GM23338 (cell line): Measurements from ENCODE around the gene TTC31. TPM values are rescaled to one million over a fixed set of nuclear protein-coding genes. Genes with fewer than 3 reads are reported as not detected.

ENCODE experiments used
- ATAC-seq: fragments of 200-7000 bp; cut with Tn5 transposase; 3 replicates; pipeline ENCODE4 v1.9.1; 2020
- DNase-seq: peaks from one replicate; pipeline ENCODE4 v3.0.0-alpha.2; 2015; ENCODE audit warnings: low spot score
- H2AFZ ChIP-seq: fragments of 200-600 bp; sonication (generic); 2 replicates; pipeline ENCODE4 v1.8.0; 2016; ENCODE audit warnings: antibody characterized with exemption, mild to moderate bottlenecking, moderate library complexity
- H3F3A ChIP-seq: fragments of 200-600 bp; sonication (generic); replicated peaks from 2 replicates; pipeline ENCODE4 v1.8.0; 2017; ENCODE audit warnings: antibody characterized with exemption, mixed run types, low read depth
- H3K27ac ChIP-seq: fragments of 200-600 bp; sonication (generic); 2 replicates; pipeline ENCODE4 v1.6.1; 2016; ENCODE audit warnings: low read depth
- H3K27me3 ChIP-seq: fragments of 200-600 bp; sonication (generic); 2 replicates; pipeline ENCODE4 v1.8.0; 2016; ENCODE audit warnings: mild to moderate bottlenecking, mixed run types, moderate library complexity; ENCODE audit not compliant: insufficient read depth
- H3K36me3 ChIP-seq: fragments of 200-600 bp; sonication (generic); 2 replicates; pipeline ENCODE4 v1.8.0; 2016; ENCODE audit warnings: mild to moderate bottlenecking; ENCODE audit not compliant: insufficient read depth
- H3K4me1 ChIP-seq: fragments of 200-600 bp; sonication (generic); 2 replicates; pipeline ENCODE4 v1.8.0; 2016; ENCODE audit warnings: mild to moderate bottlenecking, moderate library complexity; ENCODE audit not compliant: insufficient read depth
- H3K4me2 ChIP-seq: fragments of 200-600 bp; sonication (generic); 2 replicates; pipeline ENCODE4 v1.7.1; 2017; ENCODE audit warnings: mixed run types
- H3K4me3 ChIP-seq: fragments of 200-600 bp; sonication (generic); 2 replicates; pipeline ENCODE4 v1.6.1; 2016; ENCODE audit warnings: mixed run types
- H3K79me2 ChIP-seq: fragments of 200-600 bp; sonication (generic); replicated peaks from 2 replicates; pipeline ENCODE4 v1.8.0; 2017; ENCODE audit warnings: mild to moderate bottlenecking; ENCODE audit not compliant: insufficient read depth
- H3K9me2 ChIP-seq: fragments of 200-600 bp; sonication (generic); 2 replicates; pipeline ENCODE4 v1.8.0; 2017; ENCODE audit not compliant: insufficient read depth
- H4K20me1 ChIP-seq: fragments of 200-600 bp; sonication (generic); replicated peaks from 2 replicates; pipeline ENCODE4 v1.8.0; 2017; ENCODE audit warnings: mild to moderate bottlenecking; ENCODE audit not compliant: insufficient read depth
- H3K27ac Mint-ChIP-seq: 2 replicates; pipeline ENCODE4 v1.8.0; 2020; ENCODE audit warnings: inconsistent platforms, mild to moderate bottlenecking, moderate library complexity, mixed read lengths
- H3K27me3 Mint-ChIP-seq: 3 replicates; pipeline ENCODE4 v1.8.0; 2022; ENCODE audit warnings: low read depth, mild to moderate bottlenecking, moderate library complexity, mixed read lengths, inconsistent platforms; ENCODE audit not compliant: insufficient read depth, poor library complexity
- H3K36me3 Mint-ChIP-seq: 3 replicates; pipeline ENCODE4 v1.8.0; 2021; ENCODE audit warnings: low read depth, mild to moderate bottlenecking, inconsistent platforms, moderate library complexity, mixed read lengths
- H3K4me1 Mint-ChIP-seq: 3 replicates; pipeline ENCODE4 v1.8.0; 2020; ENCODE audit warnings: mild to moderate bottlenecking, inconsistent platforms, mixed read lengths
- H3K4me3 Mint-ChIP-seq: 3 replicates; pipeline ENCODE4 v1.8.0; 2021; ENCODE audit warnings: moderate library complexity, mild to moderate bottlenecking, inconsistent platforms, mixed read lengths
- H3K9me3 Mint-ChIP-seq: 3 replicates; pipeline ENCODE4 v1.8.0; 2020; ENCODE audit warnings: moderate library complexity, mild to moderate bottlenecking, inconsistent platforms, mixed read lengths
- EZH2 ChIP-seq: fragments of 200-600 bp; sonication (generic); IDR thresholded peaks from one replicate; pipeline ENCODE4 v1.8.0; 2017; ENCODE audit warnings: antibody characterized with exemption, mild to moderate bottlenecking, low read depth; ENCODE audit not compliant: unreplicated experiment
- EZH2phosphoT487 ChIP-seq: fragments of 200-600 bp; sonication (generic); IDR thresholded peaks from one replicate; pipeline ENCODE4 v1.8.1; 2018; ENCODE audit warnings: antibody characterized with exemption; ENCODE audit not compliant: unreplicated experiment
- POLR2AphosphoS5 ChIP-seq: IDR thresholded peaks from 2 replicates; pipeline ENCODE4 v1.6.1; 2016; ENCODE audit warnings: antibody characterized with exemption, low read depth
- polyA plus RNA-seq: library from polyadenylated mRNA; unstranded; fragments of >200 nt; fragmentation: Nextera tagmentation; extraction: Ambion mirVana; gene quantifications from 2 replicates; pipeline ENCODE4 v1.2.1, GENCODE V29; 2016
- total RNA-seq: library from RNA; depleted of rRNA; stranded (reverse); fragments of >200 nt; shearing (Covaris generic); gene quantifications from 2 replicates; pipeline ENCODE4 v1.2.3, GENCODE V29; 2014
- TF ChIP-seq, protein P1 (sequence below): IDR thresholded peaks from 2 replicates; pipeline ENCODE4 v1.6.1; 2016; ENCODE audit warnings: antibody characterized with exemption
- TF ChIP-seq, protein P2 (sequence below), 2 experiments: fragments of 200-600 bp in 1 of 2; sonication (generic) in 1 of 2; conservative IDR thresholded peaks; 2 replicates each; pipeline versions ENCODE4 v1.5.1 to v1.6.1; 2016 to 2017; ENCODE audit warnings: antibody characterized with exemption in 2 of 2, low read depth in 2 of 2, mild to moderate bottlenecking in 2 of 2, moderate library complexity in 1 of 2
- TF ChIP-seq, protein P3 (sequence below): fragments of 250-450 bp; sonication (Bioruptor Pico); IDR thresholded peaks from 2 replicates; pipeline ENCODE4 v1.5.0; 2020; ENCODE audit warnings: mild to moderate bottlenecking, moderate library complexity

TTC31 gene
- total and polyA plus RNA-seq, 2 experiments from 2014 or later, result 15.8 to 29.2 TPM

DNA sequence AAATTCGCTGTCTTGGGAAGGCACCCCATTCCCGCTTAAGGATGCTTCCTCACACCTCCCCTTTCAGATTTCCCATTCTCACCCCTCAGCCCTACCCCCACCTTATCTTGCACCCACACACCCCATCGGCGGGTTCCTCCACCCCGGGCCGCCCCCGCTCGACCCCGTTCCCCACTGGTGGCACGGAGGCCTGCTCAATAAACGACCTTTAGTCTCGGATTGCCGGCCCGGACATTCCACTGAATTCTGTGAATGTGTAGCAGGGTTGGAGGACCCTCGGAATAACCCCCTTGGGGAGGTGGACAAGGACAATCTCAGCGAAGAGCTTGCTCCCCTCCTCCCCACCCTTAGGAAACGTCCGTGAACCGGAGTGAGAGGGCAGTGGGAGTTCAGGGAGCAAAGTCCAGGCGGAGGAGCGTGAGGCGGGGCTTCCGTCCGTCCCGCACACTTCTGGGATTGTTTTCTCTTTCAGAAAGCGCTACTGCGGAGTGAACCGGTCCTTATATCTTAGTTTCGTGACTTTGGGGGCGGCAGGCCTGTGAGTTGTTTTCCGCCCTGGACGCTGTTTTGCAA is 19.4 kb downstream of the TTC31 start:
- peak overlapping the region; percentile 71 for H3K4me3 ChIP-seq
- peaks cover 99% of the 10 kb centered on the region for H3K27me3 Mint-ChIP-seq
- ATAC-seq (no peak), DNase-seq (no peak)
- H3K27ac ChIP-seq, result no peak overlapping the region
- H3K36me3 Mint-ChIP-seq, result peaks cover 28% of the 10 kb centered on the region
- TF ChIP-seq EZH2 (peak; percentile 97), EZH2phosphoT487 (peak; percentile 78), POLR2AphosphoS5 (no peak)
- peaks cover 8% of the 10 kb centered on the region for H3K79me2 ChIP-seq
- no peak overlapping the region for H3K27ac Mint-ChIP-seq
- H3K4me1 ChIP-seq, result peaks cover 56% of the 10 kb centered on the region
- peaks cover 61% of the 10 kb centered on the region for H3K4me1 Mint-ChIP-seq
- H3K4me3 Mint-ChIP-seq, result peak overlapping the region; percentile 86
- H4K20me1 ChIP-seq, result peaks cover 11% of the 10 kb centered on the region
- H3K4me2 ChIP-seq, result peak overlapping the region; percentile 95
- no peaks in the 10 kb centered on the region for H3K9me3 Mint-ChIP-seq
- peaks cover 98% of the 10 kb centered on the region for H3K27me3 ChIP-seq
- no peaks in the 10 kb centered on the region for H3K9me2 ChIP-seq
- H2AFZ ChIP-seq, result peak overlapping the region; percentile 96
- H3F3A ChIP-seq, result peaks cover 41% of the 10 kb centered on the region
- peaks cover 7% of the 10 kb centered on the region; the same call in 1 of the 2 replicates for H3K36me3 ChIP-seq

DNA sequence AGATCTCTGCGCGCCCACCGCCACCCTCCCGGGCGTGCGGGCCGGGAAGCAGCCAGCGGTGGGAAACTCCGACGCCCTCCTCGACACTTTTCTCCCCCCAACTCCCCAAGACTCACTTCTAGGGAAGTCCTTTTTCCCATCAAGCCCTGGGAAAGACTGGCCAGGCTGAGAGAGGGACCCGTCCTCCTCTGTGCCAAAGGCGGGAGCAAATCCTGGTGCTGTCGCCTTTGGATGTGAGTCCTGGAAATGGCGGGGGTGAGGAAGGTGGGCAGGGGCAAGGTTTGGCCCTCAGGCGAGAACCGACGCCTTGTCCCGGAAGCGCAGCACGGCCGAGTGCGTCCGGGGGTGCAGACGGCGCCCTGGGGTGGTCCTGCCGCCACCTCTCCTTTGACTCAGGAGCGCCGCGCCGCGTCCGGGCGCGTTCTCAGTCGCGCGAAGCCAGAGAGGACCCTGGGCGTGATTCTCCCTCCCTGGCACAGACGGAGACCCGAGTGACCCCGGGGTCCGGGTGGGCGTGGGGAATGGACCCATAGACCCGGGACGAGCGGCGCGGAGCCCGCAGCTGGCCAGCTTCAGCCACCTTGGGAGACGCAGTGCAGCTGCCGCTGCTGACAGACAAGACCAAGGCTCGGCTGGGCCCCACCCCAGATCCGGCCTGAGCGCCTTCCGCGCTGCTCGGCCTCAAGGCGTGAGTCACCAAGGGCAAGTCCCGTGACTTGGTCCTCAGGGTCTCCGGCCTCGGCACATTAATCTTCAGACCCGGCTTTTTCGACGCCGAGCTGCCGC is 20.0 kb downstream of the TTC31 start:
- Histone ChIP-seq H3K79me2 (peaks cover 8% of the 10 kb centered on the region), H3K27ac (no peak overlapping the region), H3K4me2 (peak overlapping the region; percentile 95), H3K4me1 (peaks cover 50% of the 10 kb centered on the region), H3F3A (peaks cover 38% of the 10 kb centered on the region), H3K36me3 (peaks cover 7% of the 10 kb centered on the region; the same call in 1 of the 2 replicates), H3K4me3 (peak overlapping the region; percentile 71), H3K9me2 (no peaks in the 10 kb centered on the region), H3K27me3 (peaks cover 92% of the 10 kb centered on the region), H2AFZ (peak overlapping the region; percentile 96), H4K20me1 (peaks cover 11% of the 10 kb centered on the region)
- Mint-ChIP-seq H3K27me3 (peaks cover 97% of the 10 kb centered on the region), H3K4me1 (peaks cover 55% of the 10 kb centered on the region), H3K4me3 (peak overlapping the region; percentile 86), H3K27ac (no peak overlapping the region), H3K9me3 (no peaks in the 10 kb centered on the region; the same call in 1 of the 3 replicates), H3K36me3 (peaks cover 28% of the 10 kb centered on the region)
- peak; percentile 73 for DNase-seq
- TF ChIP-seq, protein P1, sequence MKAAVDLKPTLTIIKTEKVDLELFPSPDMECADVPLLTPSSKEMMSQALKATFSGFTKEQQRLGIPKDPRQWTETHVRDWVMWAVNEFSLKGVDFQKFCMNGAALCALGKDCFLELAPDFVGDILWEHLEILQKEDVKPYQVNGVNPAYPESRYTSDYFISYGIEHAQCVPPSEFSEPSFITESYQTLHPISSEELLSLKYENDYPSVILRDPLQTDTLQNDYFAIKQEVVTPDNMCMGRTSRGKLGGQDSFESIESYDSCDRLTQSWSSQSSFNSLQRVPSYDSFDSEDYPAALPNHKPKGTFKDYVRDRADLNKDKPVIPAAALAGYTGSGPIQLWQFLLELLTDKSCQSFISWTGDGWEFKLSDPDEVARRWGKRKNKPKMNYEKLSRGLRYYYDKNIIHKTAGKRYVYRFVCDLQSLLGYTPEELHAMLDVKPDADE, result no peak
- 0 out of 2 replicates have a peak, but pooled peaks have one; percentile 23 for TF ChIP-seq POLR2AphosphoS5
- peak; percentile 65 for TF ChIP-seq EZH2phosphoT487
- TF ChIP-seq, protein P2, sequence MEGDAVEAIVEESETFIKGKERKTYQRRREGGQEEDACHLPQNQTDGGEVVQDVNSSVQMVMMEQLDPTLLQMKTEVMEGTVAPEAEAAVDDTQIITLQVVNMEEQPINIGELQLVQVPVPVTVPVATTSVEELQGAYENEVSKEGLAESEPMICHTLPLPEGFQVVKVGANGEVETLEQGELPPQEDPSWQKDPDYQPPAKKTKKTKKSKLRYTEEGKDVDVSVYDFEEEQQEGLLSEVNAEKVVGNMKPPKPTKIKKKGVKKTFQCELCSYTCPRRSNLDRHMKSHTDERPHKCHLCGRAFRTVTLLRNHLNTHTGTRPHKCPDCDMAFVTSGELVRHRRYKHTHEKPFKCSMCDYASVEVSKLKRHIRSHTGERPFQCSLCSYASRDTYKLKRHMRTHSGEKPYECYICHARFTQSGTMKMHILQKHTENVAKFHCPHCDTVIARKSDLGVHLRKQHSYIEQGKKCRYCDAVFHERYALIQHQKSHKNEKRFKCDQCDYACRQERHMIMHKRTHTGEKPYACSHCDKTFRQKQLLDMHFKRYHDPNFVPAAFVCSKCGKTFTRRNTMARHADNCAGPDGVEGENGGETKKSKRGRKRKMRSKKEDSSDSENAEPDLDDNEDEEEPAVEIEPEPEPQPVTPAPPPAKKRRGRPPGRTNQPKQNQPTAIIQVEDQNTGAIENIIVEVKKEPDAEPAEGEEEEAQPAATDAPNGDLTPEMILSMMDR (conservative IDR thresholded peaks at IDR 0.05; ENCODE audit: low read depth in 2 of 2), result peak in 1 of 2 experiments; percentile 42; a peak in 2 of 4 replicates
- TF ChIP-seq, protein P3, sequence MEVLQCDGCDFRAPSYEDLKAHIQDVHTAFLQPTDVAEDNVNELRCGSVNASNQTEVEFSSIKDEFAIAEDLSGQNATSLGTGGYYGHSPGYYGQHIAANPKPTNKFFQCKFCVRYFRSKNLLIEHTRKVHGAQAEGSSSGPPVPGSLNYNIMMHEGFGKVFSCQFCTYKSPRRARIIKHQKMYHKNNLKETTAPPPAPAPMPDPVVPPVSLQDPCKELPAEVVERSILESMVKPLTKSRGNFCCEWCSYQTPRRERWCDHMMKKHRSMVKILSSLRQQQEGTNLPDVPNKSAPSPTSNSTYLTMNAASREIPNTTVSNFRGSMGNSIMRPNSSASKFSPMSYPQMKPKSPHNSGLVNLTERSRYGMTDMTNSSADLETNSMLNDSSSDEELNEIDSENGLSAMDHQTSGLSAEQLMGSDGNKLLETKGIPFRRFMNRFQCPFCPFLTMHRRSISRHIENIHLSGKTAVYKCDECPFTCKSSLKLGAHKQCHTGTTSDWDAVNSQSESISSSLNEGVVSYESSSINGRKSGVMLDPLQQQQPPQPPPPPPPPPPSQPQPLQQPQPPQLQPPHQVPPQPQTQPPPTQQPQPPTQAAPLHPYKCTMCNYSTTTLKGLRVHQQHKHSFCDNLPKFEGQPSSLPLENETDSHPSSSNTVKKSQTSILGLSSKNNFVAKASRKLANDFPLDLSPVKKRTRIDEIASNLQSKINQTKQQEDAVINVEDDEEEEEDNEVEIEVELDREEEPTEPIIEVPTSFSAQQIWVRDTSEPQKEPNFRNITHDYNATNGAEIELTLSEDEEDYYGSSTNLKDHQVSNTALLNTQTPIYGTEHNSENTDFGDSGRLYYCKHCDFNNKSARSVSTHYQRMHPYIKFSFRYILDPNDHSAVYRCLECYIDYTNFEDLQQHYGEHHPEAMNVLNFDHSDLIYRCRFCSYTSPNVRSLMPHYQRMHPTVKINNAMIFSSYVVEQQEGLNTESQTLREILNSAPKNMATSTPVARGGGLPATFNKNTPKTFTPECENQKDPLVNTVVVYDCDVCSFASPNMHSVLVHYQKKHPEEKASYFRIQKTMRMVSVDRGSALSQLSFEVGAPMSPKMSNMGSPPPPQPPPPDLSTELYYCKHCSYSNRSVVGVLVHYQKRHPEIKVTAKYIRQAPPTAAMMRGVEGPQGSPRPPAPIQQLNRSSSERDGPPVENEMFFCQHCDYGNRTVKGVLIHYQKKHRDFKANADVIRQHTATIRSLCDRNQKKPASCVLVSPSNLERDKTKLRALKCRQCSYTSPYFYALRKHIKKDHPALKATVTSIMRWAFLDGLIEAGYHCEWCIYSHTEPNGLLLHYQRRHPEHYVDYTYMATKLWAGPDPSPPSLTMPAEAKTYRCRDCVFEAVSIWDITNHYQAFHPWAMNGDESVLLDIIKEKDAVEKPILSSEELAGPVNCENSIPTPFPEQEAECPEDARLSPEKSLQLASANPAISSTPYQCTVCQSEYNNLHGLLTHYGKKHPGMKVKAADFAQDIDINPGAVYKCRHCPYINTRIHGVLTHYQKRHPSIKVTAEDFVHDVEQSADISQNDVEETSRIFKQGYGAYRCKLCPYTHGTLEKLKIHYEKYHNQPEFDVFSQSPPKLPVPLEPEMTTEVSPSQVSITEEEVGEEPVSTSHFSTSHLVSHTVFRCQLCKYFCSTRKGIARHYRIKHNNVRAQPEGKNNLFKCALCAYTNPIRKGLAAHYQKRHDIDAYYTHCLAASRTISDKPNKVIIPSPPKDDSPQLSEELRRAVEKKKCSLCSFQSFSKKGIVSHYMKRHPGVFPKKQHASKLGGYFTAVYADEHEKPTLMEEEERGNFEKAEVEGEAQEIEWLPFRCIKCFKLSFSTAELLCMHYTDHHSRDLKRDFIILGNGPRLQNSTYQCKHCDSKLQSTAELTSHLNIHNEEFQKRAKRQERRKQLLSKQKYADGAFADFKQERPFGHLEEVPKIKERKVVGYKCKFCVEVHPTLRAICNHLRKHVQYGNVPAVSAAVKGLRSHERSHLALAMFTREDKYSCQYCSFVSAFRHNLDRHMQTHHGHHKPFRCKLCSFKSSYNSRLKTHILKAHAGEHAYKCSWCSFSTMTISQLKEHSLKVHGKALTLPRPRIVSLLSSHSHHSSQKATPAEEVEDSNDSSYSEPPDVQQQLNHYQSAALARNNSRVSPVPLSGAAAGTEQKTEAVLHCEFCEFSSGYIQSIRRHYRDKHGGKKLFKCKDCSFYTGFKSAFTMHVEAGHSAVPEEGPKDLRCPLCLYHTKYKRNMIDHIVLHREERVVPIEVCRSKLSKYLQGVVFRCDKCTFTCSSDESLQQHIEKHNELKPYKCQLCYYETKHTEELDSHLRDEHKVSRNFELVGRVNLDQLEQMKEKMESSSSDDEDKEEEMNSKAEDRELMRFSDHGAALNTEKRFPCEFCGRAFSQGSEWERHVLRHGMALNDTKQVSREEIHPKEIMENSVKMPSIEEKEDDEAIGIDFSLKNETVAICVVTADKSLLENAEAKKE (CRISPR knock-in tag), result no peak
- TF ChIP-seq EZH2, result peak; percentile 39
- ATAC-seq, result peak; percentile 9
